HG02588 (cell line): Measurements from ENCODE around the gene WDR35.

ENCODE experiments used
- ATAC-seq: cut with Tn5 transposase; IDR thresholded peaks from one replicate; pipeline ENCODE4 v1.9.1; 2021; ENCODE audit warnings: mild to moderate bottlenecking, moderate library complexity; ENCODE audit not compliant: unreplicated experiment

Gene WDR35

GRCh38 chr2:19989667-19990415 is at the start of gene WDR35:
WDR35 (minus strand) TSS chr2:19990105; CDS start chr2:19990015, 90 bp downstream.
- peak; percentile 96 for ATAC-seq

- no peak for ATAC-seq
These were observed 47.8 kb upstream of the WDR35 start for GRCh38 chr2:20037660-20038059.

GRCh38 chr2:20035955-20036666 is 46.2 kb upstream of the WDR35 start:
- no peak for ATAC-seq

- ATAC-seq, result no peak
These were observed 44.9 kb upstream of the WDR35 start for GRCh38 chr2:20034821-20035220.

GRCh38 chr2:20034218-20034617 is 44.3 kb upstream of the WDR35 start:
- ATAC-seq, result no peak

GRCh38 chr2:20033322-20033721 is 43.4 kb upstream of the WDR35 start:
- ATAC-seq, result no peak

GRCh38 chr2:20030224-20030623 is 40.3 kb upstream of the WDR35 start:
- ATAC-seq, result no peak

- ATAC-seq, result no peak
These were observed 38.0 kb upstream of the WDR35 start for GRCh38 chr2:20027705-20028434.

DNA sequence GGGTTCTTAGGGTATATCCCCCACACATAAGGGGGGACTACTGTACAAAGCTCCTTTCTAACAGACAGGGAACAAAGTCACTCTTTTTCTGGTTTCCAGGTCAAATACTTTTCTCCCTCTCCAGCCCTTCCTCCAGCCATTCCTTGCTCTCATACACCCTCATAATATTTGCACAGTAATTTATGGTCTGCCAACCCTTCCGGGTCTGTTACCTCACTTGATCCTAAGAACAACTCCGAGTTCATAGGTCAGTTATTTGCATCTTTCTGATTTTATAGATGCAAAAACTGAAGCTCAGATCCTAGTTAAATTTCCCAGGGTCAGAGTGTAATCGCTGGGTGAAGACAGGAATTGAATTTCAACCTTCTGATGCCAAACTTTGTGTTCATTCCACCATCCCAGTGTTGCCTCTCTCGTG is 37.4 kb upstream of the WDR35 start:
- no peak for ATAC-seq

DNA sequence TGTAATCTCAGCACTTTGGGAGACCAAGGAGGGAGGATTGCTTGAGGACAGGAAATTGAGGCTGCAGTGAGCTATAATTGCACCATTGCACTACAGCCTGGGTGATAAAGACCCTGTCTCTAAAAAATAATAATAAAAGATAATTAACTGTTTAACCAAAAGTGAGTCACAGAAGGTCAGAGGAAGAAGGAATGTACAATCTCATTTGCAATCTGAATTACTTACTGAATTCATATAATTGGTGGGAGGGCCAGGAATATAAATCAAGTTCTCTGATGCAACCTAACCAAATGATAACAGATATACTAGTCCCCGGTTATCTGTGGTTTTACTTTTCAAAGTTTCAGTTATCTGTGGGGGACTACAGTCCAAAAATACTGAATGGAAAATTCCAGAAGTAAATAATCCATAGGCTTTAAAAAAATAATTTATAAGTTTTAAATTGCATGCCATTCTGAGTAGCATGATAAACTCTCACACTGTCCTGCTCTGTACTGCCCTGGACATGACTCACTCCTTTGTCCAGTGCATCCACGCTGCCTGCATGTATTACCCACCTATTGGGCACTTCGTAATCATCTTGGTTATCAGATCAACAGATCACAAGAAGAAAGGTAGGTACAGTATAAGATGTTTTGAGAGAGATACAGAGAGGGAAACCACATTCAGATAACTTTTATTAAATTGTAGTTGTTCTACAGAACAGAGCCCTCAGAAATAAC is 35.3 kb upstream of the WDR35 start:
- ATAC-seq, result no peak

- ATAC-seq, result no peak
These were observed 33.8 kb upstream of the WDR35 start for GRCh38 chr2:20023688-20024087.

DNA sequence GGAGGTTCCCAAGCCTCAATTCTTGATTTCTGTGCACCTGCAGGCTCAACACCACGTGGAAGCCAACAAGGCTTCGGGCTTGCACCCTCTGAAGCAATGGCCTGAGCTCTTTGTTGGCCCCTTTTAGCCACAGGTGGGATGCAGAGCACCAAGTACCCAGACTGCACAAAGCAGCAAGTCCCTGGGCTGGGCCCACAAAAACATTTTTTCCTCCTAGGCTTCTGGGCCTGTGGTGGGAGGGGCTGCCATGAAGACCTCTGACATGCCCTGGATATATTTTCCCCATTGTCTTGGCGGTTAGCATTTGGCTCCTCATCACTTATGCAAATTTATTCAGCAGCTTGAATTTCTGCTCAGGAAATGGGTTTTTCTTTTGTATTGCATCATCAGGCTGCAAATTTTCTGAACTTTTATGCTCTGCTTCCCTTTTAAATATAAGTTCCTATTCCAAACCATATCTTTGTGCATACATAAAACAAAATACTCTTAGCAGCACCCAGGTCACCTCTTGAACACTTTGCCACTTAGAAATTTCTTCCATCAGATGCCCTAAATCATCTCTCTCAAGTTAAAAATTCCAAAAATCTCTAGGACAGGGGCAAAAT is 31.6 kb upstream of the WDR35 start:
- ATAC-seq, result no peak

DNA sequence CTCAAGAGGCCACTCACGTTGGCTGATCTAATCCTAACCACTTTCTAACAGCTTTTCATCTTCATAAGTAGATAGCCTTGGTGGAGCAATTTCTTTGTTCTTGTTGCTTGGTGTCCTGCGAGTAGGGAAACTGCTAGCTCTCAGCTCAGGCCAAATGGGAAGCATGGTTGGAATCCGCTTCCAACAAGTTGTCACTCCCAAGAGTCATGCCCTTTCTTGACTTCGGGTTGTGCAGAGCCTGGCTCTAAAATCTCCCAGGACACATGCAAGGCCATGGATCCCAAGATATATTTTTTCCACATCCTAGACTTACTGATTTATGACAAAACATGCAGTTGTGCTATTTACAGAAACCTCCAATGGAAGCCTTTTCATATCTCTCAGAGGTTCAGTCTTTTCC is 29.8 kb upstream of the WDR35 start:
- ATAC-seq, result no peak

DNA sequence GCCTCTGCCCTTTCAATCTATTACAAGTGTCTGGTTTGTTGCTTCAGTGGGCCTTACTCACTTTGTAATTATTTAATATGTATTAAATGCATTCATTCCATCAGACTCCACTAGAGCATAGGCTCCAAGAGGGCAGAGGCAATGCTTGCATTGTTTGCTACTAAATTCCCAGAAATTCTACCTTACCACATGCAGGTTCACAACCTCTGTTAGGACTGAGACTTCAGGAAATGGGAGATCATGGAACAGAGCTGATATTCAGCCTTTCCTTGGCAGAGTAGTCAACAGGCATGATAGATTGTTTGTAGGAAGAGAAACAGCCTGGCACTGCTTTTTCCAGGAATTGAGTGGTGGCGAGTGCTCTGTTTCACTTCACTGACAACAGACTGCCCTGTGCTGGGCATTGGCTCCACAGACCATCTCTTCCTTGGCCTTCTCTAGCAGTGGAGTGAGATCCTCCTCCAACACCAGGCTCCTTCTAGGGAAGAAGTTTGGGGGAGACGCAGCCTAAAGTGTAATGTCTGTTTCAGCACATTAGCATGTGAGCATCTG is 28.8 kb upstream of the WDR35 start:
- ATAC-seq, result no peak

DNA sequence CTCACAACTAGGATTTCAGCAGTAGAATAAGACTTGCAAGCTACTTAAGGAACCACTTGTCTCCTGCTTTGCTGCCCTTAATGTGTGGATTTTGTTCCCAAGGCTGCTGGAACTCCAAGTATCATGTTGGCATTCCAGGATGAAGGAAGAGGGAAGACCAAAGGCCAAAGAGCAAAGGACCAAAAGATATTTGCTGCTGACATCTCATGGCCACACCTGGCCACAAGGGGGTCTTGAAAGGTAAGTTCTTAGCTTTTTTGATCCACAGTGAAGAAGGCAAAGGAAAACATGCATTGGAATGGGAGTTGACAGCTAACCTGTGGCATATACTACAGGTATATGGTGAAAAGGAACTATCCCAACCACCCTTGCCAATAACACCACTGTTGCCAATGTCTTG is 26.4 kb upstream of the WDR35 start:
- no peak for ATAC-seq

DNA sequence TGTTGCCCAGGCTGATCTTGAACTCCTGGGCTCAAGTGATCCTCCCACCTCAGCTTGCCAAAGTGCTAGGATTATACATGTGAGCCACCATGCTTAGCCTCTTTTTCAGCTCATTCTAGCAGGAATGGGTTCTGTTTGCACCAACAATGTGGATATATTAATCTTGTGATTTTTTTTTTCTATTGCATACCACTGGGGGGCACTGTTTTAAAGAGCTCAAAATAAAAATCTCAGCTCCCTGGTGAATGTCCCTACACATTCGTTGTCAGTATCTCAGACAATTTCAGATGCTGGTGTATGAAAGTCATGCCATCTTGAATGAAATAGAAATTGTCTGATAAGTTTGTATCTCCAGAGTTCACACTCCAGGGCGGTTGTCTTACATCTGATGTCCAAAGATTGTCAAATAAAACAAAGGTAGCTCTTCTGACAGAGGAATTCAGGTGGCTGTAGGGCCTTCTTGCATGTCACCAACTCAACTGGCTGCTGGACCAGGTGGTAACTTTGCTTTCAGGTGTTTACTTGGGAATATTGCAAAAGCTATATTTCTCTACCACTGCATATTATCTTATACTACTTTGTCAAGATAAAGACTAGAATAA is 25.7 kb upstream of the WDR35 start:
- ATAC-seq, result no peak

DNA sequence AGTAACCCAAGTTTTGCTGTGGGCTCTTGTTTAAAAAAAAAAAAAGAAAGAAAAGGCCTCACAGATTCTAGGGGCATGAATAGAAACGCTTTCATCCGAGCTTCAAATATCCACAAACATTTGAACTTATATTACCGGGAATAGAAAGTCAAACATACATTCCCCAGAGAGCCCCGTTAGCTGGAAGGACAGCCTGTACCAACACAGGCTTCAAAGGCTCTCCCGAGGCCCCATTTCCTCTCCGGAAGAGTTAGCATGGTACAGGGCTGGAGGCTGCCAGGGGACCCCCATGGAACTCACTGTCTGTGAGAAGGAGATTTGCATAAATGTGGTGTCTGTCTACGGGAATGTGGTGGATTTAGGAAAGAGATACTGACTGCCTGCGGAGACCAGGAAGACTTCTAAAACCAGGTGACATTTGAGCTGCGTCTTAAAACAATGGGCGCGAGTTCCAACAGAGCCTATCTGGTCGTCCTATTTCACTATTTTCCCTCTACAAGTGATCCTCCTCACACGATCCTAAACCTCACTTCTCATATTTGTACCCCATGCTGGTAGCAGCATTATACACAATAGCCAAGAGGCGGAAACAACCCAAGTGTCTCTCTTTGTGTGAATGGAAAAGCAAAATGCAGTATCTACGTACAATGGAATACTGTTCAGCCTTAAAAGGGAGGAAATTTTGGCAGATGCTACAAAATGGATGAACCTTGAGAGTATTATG is 23.4 kb upstream of the WDR35 start:
- ATAC-seq, result no peak

- no peak for ATAC-seq
These were observed 22.6 kb upstream of the WDR35 start, which contains the start of gene MATN3 for GRCh38 chr2:20012282-20013125. MATN3 (minus strand) TSS chr2:20012668; CDS start chr2:20012631, 37 bp downstream.

GRCh38 chr2:20012032-20012281 is 22.1 kb upstream of the WDR35 start:
- ATAC-seq, result no peak
